Measurements from ENCODE around the gene SELENOH. TPM values are rescaled to one million over a fixed set of nuclear protein-coding genes. Genes with fewer than 3 reads are reported as not detected.
A peak's percentile ranks its signal among the peaks of the same experiment; 100 is the strongest.

SELENOH gene
- total RNA-seq, 1 donor, result 96.7 TPM

DNA sequence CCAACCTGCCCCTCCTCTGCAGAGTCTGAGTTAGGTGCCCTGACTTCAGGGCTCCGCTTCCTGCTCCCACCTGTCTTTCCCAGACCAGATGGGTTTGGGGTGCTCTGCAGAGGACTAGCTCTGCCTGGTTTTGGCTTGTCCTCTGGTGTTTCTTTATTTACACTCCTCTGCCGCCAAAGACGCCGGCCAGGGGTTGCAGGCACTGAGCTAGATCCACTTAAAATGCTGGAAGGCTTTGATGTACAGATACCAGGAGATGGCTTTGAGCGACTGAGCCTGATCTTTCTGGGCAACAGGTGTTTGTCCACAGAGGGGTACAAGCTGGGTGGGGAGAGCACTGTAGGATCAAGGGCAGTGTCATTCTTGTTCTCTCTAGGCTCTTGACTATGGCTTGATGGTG lies 3.9 kb downstream of the SELENOH start:
- DNase-seq (ENCODE audit: low read depth in 2 of 3, low spot score in 2 of 3), result no peak

DNA sequence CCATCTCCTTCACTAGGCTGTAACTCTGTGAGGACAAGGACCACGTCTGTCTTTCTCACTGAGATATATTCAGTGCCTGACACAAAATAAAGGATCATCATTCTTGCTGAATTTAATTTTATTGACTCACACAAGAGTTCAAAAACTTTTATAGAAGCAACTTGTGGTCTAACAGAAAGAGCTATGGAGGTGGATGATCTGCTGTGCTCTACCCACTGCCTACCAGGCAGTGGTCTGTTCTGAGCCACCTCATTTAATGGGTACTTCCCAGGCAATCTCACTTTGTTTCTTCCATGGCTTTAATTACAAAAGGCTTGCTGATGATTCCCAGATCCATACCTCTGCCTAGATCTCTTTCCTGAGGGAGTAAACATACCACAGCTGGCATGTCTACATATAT lies 5.6 kb downstream of the SELENOH start:
- DNase-seq (ENCODE audit: low read depth in 2 of 3, low spot score in 2 of 3), result no peak

DNA sequence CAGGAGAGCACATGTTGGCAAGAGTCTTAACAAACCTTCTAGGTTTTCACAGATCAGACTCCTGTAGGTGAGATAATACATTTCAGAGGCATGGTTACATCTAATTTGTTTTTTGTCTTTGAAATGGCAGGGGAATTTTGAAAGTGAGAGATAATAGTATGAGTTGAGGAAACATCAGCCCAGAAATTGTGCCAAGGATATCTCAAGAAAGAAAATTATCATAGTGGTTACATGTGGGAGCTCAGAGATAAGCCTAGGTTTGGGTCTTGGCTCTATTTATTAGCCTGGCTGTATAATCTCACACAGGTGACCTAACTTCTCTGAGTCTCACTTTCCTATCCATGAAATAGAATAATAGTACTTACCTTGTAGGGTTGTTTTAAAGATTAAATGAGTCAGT lies 9.9 kb downstream of the SELENOH start:
- DNase-seq (ENCODE audit: low read depth in 2 of 3, low spot score in 2 of 3), result no peak

DNA sequence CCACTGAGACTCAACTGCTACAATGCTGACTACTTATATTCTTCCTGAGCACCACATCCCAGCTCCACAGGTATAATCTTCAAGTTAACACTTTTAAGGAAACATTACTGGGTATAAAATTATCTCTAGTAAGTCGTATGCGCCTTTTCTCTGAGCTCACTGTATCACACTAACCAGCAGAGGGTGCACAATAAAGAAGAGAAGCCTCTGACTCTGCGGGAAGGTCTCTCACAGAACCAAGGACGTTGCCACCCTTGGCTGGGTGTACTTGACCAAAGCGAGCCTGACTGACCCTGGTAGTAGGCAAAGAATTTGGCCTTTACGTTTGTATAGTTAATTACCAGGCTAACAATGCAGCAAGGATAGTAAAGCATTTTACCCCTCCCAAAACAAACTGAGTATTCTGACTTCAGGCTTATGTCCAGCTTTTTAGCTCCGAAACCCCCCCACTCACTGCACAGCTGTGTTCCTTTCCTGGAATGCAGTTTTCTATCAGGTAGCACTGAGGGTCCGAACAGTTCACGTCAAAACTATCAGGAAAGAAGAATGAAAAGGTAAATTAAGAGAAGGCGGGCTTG lies 10.5 kb downstream of the SELENOH start, which contains the start of gene BTBD18:
Gene BTBD18 (minus strand): TSS at position 144 of the 578 bp plus-strand sequence. CDS start 631 bp downstream, outside the sequence.
- peak in 1 of 3 donors; percentile 51 for DNase-seq (ENCODE audit: low read depth in 2 of 3, low spot score in 2 of 3)

DNA sequence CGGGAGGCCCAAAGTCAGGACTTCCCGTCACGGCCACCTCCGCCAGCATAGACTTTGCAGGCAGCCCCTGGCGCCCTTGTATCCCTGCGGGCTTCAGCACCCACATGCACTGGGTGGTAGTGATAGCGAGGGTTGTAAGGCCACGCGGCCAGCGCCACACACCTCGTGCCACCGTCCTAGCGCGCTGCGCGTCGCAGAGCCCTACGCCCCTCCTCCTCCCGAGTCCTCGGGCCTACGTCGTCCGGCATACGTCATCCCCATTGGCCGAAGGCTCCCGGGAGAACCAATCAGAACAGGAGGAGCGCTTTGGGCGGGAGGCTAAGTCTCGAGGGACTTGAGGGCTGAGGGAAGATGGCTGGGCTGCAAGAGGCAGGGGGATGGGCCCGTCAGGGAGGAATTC lies 11.7 kb downstream of the SELENOH start:
- DNase-seq (ENCODE audit: low read depth in 2 of 3, low spot score in 2 of 3), result no peak

DNA sequence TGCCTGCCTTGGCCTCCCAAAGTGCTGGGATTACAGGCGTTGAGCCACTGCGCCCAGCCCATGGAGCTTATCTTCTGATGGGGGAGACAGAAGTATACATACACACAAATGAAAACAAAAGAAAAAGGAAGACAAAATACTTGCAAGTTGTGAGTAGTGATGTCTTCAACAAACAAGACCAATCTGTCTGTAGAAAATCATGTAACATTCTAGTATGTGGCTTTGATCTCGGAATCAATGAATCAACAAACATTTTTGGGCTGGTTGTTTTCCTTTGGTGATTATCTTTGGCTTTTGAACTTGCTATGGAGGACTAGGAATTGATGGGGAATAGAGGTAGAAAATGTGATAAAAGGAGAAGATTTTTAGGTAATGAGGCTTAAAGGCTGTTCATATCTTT lies 16.9 kb downstream of the SELENOH start:
- DNase-seq (ENCODE audit: low read depth in 2 of 3, low spot score in 2 of 3), result no peak

DNA sequence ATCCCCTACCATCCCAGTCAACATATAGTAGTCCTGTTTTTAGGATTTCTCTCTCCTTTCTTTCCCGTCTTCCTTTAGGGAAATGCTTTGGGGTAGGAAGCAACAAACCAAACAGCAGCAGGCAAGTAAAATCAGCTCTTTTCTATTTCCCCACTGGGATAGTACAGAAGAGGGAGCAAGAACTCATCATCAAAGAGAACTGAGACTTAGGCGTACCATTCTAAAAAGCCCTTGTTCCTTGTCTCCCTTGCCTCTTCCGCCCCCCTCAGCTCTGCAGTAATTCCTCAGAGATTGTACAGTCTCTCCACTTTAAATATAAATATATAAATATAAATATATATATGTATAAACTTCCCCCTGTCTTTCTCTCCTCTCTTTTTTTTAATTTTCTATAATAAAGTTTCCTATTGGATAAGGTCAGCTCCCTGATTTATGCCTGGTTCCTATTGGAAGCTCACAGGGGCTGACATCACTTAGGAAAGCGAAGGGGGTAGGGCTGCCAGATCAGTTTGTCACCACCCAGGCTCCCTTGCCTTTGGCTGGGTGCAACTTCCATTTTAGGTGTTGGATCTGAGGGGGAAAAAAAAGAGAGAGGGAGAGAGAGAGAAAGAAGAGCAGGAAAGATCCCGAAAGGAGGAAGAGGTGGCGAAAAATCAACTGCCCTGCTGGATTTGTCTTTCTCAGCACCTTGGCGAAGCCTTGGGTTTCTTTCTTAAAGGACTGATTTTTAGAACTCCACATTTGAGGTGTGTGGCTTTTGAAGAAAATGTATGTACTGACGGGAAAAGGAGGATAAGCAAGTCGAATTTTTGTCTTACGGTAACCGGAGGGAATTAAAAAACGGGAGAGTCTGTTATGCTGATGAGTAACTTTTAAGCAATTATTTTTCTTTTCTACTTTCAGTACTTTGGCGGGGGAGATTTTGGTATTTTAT lies 20.3 kb downstream of the SELENOH start, which contains the start of gene CTNND1:
Gene CTNND1 (plus strand): TSS at position 502 of the 934 bp plus-strand sequence. CDS start 29,677 bp downstream, outside the sequence.
- peak in 2 of 3 donors; percentile 90 to 96 for DNase-seq (ENCODE audit: low read depth in 2 of 3, low spot score in 2 of 3)

DNA sequence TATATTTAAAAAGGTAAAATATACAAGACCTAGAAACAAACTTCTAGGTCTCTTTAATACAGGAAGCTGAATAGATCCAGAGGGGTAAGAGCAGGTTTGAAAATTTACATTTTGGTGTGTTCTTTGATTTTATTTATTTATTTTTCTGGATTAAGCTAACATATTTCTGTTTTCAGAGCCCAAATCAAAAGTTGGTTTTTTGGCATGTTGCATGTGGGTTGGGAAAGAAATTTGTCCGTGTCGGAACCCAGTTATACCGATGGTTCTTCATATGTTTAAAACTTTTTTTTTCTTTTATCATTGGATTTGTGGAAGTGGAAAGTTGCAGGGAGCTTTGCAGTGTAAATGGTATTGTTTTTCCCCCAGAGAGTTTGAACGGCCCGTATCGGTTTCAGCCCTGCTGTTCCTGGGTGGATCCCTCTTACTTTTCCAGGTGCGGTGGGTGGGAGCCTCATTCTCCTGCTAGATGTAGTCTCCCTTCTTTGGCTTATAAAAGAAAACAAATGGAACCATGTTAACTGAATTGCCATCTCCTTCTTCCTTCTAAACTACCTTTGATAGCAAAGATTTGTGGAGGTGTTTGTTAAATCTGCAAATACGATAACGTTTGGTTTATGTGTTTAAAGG lies 21.1 kb downstream of the SELENOH start:
- DNase-seq (ENCODE audit: low read depth in 2 of 3, low spot score in 2 of 3), result no peak

DNA sequence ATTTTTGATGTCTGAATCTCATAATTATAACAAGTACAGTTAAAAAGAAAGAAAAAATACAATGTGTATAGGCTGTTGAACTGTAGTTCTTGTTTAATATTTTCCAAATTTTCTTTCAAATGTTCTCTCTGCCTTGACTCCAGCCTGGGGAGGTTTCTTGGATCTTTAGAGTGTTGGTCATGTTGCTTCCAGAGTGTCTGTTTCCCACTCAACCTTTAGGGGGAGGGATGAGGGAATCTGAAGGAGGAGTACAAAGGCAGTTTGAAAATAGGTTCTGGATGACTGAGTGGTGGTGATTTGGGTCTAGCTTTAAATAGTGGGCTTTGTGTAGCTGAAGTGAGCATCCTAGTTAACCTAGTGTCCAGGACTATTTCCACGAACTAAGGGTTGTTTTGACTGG lies 22.3 kb downstream of the SELENOH start:
- DNase-seq (ENCODE audit: low read depth in 2 of 3, low spot score in 2 of 3), result no peak

DNA sequence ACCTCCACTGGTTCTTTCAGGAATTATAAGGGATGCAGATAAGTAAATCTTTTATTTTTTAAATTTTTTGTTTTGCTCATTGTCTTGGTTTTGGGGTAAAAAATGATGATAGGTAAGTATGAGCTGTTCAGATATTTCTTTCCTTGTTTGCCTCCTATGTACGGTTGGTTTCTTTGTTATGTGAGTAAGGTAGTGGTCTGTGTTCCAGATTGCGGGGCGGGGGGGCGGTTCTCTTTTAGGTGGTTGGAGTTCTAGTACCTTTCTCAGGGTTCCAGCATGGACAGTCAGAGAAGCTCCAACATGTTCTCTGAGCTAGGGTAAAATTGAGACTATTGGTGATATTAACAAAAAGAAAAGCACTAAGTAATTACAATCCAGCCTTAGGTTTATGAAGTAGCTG lies 22.7 kb downstream of the SELENOH start:
- DNase-seq (ENCODE audit: low read depth in 2 of 3, low spot score in 2 of 3), result no peak

DNA sequence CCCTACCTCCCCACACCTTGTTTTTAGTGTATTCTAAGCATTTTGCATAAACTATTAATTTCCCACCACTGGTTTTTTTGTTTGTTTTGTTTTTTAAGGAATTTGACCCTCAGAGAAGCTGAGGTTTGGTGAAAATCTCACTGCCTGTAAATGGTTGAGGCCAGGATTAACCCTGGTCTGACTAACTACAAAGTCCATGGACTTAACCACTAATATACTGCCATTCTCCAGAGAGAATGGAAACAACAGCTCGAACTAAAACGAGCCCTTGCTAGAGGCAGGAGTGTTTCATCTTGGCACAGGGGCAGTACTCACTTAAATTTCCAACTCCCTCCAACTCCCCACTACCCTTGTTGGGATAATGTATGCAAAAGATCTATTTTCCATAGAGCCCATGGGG lies 23.3 kb downstream of the SELENOH start:
- no peak for DNase-seq (ENCODE audit: low read depth in 2 of 3, low spot score in 2 of 3)

DNA sequence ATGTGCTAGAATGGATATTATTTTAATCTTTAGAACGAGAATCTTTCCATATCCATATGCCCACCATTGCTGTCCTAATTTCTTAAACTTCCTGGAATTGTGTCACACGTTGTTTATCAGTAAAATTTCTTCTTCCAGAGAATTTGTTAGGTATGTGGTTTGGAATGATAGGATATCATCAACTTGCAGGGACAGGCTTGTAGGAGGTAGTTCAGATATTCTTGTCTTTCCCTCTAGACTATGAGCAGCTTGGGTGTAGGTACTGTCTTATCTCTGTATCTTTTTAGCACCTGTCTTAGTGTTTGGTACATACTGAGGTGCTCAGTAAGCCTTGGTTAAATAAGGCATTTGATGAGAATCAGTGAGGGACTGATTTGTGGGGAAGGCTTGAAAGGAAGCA lies 23.7 kb downstream of the SELENOH start:
- DNase-seq (ENCODE audit: low read depth in 2 of 3, low spot score in 2 of 3), result no peak

DNA sequence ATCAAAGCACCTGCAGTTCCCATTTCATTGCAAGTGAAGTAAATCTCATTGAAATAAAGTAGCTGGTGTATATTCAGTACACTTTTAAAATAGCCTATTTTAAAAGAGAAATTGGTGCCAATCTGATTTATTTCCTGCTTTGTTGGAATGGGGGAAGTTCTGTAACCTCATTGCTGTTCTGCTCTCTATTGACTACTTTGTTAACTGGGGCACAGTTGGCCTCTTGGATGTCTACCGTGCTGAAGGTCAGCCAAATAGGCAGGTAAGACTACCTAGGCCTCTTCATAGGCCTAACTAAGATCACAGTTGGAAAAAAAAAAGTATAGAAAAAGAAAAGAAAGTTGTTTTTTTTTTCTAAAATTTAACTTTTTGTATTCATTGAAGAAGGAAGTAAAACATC lies 29.5 kb downstream of the SELENOH start:
- DNase-seq (ENCODE audit: low read depth in 2 of 3, low spot score in 2 of 3), result no peak

DNA sequence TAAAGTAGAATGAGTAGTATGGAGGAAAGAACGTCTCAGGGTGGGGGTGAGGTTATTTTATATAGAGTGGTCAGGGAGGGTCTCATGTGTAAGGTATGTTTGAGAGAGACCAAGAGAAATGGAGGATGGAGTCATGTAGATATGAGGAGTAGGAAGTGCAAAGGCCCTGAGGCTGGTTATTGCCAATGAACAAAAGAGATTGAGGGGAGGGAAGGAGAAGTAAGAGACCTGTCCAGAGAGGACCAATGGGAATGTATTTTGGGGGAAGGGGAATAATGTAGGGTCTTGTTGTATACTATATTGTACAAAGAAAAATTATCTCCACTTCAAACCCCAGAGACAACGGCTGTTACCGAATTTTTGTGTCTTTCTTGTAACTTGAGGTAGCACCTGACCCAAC lies 30.1 kb downstream of the SELENOH start:
- no peak for DNase-seq (ENCODE audit: low read depth in 2 of 3, low spot score in 2 of 3)

DNA sequence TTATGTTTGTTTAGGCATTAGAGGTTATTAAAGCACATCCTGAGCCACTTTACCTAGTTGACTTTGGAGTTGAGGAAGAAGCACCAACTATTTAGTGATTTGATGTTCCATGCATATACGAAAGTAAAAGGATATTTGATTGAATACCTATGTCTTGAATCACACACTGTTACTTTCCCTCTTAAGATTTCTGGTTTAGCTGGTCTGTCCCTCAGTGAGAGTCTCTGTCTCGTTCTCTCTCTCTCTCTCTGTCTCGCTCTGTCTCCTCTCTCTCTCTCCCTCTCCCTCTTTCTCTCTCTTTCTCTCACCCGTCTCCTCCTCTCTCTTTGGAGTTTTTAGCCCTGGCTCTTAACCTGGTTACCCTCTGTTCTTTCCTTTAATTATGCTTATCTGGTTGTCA lies 31.3 kb downstream of the SELENOH start:
- DNase-seq (ENCODE audit: low read depth in 2 of 3, low spot score in 2 of 3), result no peak

DNA sequence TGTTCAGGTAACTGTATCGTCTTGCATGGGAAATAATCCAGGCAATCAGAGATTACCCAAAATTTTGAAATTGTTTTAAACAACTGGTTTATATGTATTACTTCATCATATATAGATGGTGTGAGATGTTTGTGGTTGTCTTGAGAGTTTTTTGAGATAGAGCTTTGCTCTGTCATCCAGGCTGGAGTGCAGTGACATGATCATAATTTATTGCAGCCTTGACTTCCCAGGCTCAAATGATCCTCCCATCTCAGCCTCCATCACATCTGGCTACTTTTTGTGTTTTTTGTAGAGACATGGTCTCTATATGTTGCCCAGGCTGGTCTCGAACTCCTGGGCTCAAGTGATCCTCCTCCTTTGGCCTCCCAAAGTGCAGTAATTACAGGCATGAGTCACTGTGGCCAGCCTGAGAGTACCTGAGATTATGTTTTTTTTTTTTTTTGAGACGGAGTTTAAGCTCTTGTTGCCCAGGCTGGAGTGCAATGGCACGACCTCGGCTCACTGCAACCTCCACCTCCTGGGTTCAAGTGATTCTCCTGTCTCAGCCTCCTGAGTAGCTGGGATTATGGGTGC lies 31.8 kb downstream of the SELENOH start:
- no peak for DNase-seq (ENCODE audit: low read depth in 2 of 3, low spot score in 2 of 3)

DNA sequence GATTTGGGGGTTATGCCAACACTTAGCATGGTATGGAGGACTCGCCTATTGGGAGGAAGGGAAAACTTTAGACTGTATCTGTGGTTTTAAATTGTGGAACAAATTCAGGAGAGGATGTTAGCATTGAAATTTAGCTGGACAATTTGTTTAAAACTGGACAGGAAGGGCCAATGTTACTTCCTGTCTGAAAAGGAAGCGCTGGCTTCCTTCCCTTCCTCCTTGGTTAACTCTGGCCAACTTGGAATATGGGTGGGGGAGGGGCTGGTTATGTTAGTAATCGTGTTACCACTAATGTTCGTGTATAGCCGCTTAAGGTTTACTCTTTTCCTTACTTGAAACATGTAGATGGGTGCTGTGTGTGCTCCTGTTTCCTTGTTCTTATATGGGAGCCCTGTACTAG lies 34.2 kb downstream of the SELENOH start:
- DNase-seq (ENCODE audit: low read depth in 2 of 3, low spot score in 2 of 3), result no peak

DNA sequence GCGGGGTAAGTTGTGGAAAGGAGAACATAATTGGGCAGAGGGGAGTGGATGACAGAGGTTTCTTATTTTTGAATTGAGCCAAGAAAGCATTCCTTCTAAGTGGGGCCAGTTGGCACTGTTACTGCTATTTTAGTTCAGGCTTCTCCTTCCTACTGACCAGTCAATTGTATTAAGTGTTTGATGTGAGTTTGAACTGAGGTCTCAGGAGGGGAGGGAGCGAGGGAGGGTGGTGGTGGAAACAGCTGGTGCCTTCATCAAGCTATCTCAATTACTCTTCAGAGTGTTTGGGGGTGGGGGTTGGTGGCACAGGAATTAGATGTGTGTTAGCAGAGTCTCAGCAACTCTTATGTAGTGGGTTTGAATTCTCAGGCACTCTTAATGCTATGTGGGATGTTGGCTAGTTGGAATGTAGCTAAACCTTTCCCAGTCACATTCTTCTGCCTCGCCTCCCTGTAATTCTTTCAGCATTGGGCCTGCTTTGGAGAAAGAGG lies 34.8 kb downstream of the SELENOH start:
- no peak for DNase-seq (ENCODE audit: low read depth in 2 of 3, low spot score in 2 of 3)

DNA sequence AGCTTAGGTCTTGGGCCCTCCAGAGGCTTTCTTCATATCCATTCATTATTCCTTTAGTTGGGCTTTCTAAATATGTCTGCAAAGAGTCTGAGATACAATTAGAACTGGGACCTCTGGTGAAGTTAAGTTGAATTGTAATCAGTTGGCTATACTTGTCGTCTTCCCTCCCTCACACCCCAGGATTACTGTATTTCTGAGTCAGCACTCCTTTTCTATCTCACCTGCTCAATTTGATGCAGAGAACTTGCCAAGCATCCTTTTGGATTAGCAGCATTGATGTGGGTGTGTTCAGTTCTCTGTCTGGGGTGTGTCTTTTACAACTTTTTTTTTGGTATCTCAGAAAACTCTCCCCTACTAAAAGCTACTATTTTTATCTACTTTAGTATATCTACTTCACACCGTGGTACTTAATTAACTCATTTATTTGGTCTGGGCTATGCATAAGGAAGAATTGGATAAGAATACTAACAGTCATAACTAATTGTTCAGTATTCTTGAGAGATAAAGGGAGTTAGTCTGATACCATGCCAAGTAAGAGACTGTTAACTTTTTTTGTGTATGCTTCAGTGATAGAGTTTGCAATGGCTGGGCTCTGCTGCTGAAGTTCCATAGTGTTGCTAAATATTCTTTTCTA lies 35.4 kb downstream of the SELENOH start:
- DNase-seq (ENCODE audit: low read depth in 2 of 3, low spot score in 2 of 3), result no peak

DNA sequence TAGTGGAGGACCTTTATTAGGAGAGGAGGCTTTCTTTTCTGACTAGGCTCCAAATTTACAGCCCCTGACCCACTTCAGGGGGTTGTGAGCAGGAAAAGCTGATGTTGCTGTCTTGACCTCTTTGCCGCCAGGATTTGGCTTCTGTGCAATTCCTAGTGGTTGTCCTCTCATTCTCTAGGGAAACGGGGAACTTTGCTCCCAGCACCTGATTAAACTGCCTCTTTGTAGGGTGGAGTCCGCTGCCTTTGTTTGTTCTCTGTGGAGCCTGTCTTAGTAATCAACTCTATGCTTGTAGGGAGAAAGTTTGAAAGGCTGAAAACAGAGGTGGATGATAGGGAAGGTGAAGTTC lies 36.7 kb downstream of the SELENOH start:
- DNase-seq (ENCODE audit: low read depth in 2 of 3, low spot score in 2 of 3), result no peak
